Keratinocyte (primary cell): ENCODE results near the gene PRKAG1. TPM values are rescaled to one million over a fixed set of nuclear protein-coding genes. Genes with fewer than 3 reads are reported as not detected.

Experiments
- DNase-seq: peaks from one replicate; pipeline ENCODE4 v3.0.0-alpha.2; 2011; ENCODE audit warnings: low read depth, missing footprints, low spot score
- FAIRE-seq: peaks from 2 replicates; lab custom pipeline; 2011; peaks lifted over from hg19 to GRCh38; lab: Jason Lieb, UNC
- H2AFZ ChIP-seq: 2 replicates; pipeline ENCODE4 v1.6.0; 2012; ENCODE audit warnings: low read length, control low read depth, inconsistent platforms; ENCODE audit not compliant: control insufficient read depth
- H3K27ac ChIP-seq: 2 replicates; pipeline ENCODE4 v1.5.1; 2011; ENCODE audit warnings: low read length; ENCODE audit not compliant: control insufficient read depth, insufficient read depth
- H3K27me3 ChIP-seq: 3 replicates; pipeline ENCODE4 v1.6.0; 2011; ENCODE audit warnings: low read length; ENCODE audit not compliant: control insufficient read depth, insufficient read depth; ENCODE audit errors: extremely low read depth
- H3K36me3 ChIP-seq, 2 experiments: 2 replicates in 1 of 2; 3 replicates in 1 of 2; pipeline ENCODE4 v1.5.1; 2011; ENCODE audit warnings: low read length in 2 of 2, mild to moderate bottlenecking in 1 of 2; ENCODE audit not compliant: control insufficient read depth in 2 of 2, insufficient read depth in 2 of 2; ENCODE audit errors: extremely low read depth in 1 of 2
- H3K4me1 ChIP-seq: 3 replicates; pipeline ENCODE4 v1.5.1; 2011; ENCODE audit warnings: low read length; ENCODE audit not compliant: control insufficient read depth, insufficient read depth; ENCODE audit errors: extremely low read depth
- H3K4me2 ChIP-seq: 3 replicates; pipeline ENCODE4 v1.6.0; 2011; ENCODE audit warnings: low read depth, low read length; ENCODE audit not compliant: control insufficient read depth, insufficient read depth; ENCODE audit errors: extremely low read depth
- H3K4me3 ChIP-seq, 3 experiments: fragments of 200-600 bp in 1 of 3; sonication (generic) in 1 of 3; 2 replicates in 2 of 3; 3 replicates in 1 of 3; pipeline ENCODE4 v1.5.1; 2011 to 2016; ENCODE audit warnings: low read length in 3 of 3, mild to moderate bottlenecking in 3 of 3, control low read depth in 2 of 3, inconsistent platforms in 1 of 3, low read depth in 1 of 3, mixed read lengths in 1 of 3, mixed run types in 1 of 3, moderate library complexity in 1 of 3; ENCODE audit not compliant: control insufficient read depth in 2 of 3, insufficient read depth in 2 of 3; ENCODE audit errors: extremely low read depth in 1 of 3
- H3K79me2 ChIP-seq: 2 replicates; pipeline ENCODE4 v1.6.0; 2012; ENCODE audit warnings: low read length; ENCODE audit not compliant: control insufficient read depth, insufficient read depth
- H3K9ac ChIP-seq: 3 replicates; pipeline ENCODE4 v1.6.0; 2011; ENCODE audit warnings: low read length; ENCODE audit not compliant: control insufficient read depth, insufficient read depth; ENCODE audit errors: extremely low read depth
- H3K9me1 ChIP-seq: 3 replicates; pipeline ENCODE4 v1.6.0; 2011; ENCODE audit warnings: low read length; ENCODE audit not compliant: control insufficient read depth, insufficient read depth; ENCODE audit errors: extremely low read depth
- H3K9me3 ChIP-seq: 2 replicates; pipeline ENCODE4 v1.5.1; 2012; ENCODE audit warnings: low read depth, low read length; ENCODE audit not compliant: control insufficient read depth
- H4K20me1 ChIP-seq: 3 replicates; pipeline ENCODE4 v1.6.0; 2011; ENCODE audit warnings: low read length; ENCODE audit not compliant: control insufficient read depth, insufficient read depth; ENCODE audit errors: extremely low read depth
- EZH2 ChIP-seq: IDR thresholded peaks from one replicate; pipeline ENCODE4 v1.6.1; 2012; ENCODE audit warnings: inconsistent platforms, mild to moderate bottlenecking, low read length, moderate library complexity
- dilution Hi-C: fragments of 300-500 bp; cut with MboI; formaldehyde crosslinking; loops from one replicate; pipeline ENCODE4 v1.7.0; 2020; ENCODE audit warnings: low sequenced_read_pairs; ENCODE audit not compliant: extremely low pct_ligation_motif_present
- polyA plus RNA-seq, 5 experiments: library from polyadenylated mRNA; depleted of rRNA in 3 of 5; stranded (reverse) in 3 of 5; stranded (forward) in 1 of 5; unstranded in 1 of 5; fragments of >200 nt; gene quantifications; 1 replicate in 1 of 5; 2 replicates in 3 of 5; 3 replicates in 1 of 5; pipeline versions ENCODE4 v1.2.1 to v1.2.3, GENCODE V29; 2011 to 2012; ENCODE audit warnings: missing spikeins in 2 of 5, low read depth in 1 of 5, low replicate concordance in 1 of 5
- TF ChIP-seq, protein P1 (sequence below), 3 experiments: IDR thresholded peaks in 1 of 3; conservative IDR thresholded peaks in 1 of 3; optimal IDR thresholded peaks in 1 of 3; 2 replicates in 2 of 3; 3 replicates in 1 of 3; pipeline versions ENCODE3 to v1.5.1; 2011; ENCODE audit warnings: low read length in 3 of 3, mild to moderate bottlenecking in 3 of 3, moderate library complexity in 2 of 3, control low read depth in 1 of 3, inconsistent platforms in 1 of 3; ENCODE audit not compliant: insufficient read depth in 2 of 3; ENCODE audit errors: extremely low read depth in 1 of 3

The PRKAG1 gene
- polyA plus RNA-seq, 1 donor (not counting 4 experiments of a cell fraction or from before 2014, with no cell fraction given): 125 TPM

DNA sequence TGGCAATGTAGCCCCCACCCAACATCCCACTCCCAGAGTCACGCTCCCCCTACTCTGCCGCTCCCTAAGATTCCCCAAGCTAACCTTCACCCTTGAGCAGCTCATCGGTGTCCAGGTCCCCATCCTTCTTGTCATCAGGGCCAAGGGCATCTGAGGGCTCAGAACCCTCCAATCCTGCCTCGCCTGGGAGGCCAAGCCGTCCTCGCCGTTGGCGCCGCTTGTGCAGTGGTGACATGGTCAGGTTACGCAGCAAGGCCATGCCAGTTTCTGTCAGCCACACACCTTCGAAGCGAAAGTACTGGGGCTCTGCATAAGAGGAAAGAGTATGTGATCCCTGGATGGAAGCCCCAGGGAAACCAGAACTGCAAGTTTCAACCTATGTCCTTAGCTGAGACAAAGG lies 26.1 kb upstream of the PRKAG1 start:
- dilution Hi-C loops: no loop called here
- Histone ChIP-seq H3K27me3 (no peaks in the 10 kb centered on the region), H3K9ac (no peak overlapping the region), H3K27ac (no peak overlapping the region), H3K79me2 (peaks cover 5% of the 10 kb centered on the region), H3K4me2 (no peak overlapping the region), H3K4me3 (no peak overlapping the region), H4K20me1 (peaks cover 3% of the 10 kb centered on the region), H2AFZ (no peak overlapping the region), H3K9me3 (no peaks in the 10 kb centered on the region), H3K36me3 (peaks cover 62 to 70% of the 10 kb centered on the region in 2 experiments), H3K4me1 (peaks cover 3% of the 10 kb centered on the region), H3K9me1 (peaks cover 2% of the 10 kb centered on the region)
- no peak for DNase-seq
- no peak for FAIRE-seq
- TF ChIP-seq EZH2: no peak
- TF ChIP-seq, protein P1, sequence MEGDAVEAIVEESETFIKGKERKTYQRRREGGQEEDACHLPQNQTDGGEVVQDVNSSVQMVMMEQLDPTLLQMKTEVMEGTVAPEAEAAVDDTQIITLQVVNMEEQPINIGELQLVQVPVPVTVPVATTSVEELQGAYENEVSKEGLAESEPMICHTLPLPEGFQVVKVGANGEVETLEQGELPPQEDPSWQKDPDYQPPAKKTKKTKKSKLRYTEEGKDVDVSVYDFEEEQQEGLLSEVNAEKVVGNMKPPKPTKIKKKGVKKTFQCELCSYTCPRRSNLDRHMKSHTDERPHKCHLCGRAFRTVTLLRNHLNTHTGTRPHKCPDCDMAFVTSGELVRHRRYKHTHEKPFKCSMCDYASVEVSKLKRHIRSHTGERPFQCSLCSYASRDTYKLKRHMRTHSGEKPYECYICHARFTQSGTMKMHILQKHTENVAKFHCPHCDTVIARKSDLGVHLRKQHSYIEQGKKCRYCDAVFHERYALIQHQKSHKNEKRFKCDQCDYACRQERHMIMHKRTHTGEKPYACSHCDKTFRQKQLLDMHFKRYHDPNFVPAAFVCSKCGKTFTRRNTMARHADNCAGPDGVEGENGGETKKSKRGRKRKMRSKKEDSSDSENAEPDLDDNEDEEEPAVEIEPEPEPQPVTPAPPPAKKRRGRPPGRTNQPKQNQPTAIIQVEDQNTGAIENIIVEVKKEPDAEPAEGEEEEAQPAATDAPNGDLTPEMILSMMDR (optimal IDR thresholded peaks at IDR 0.05 in 1 of 3, IDR thresholded peaks at IDR 0.05 in 1 of 3, conservative IDR thresholded peaks at IDR 0.05 in 1 of 3; ENCODE audit: extremely low read depth in 1 of 3, insufficient read depth in 2 of 3, low read length in 3 of 3): no peak

DNA sequence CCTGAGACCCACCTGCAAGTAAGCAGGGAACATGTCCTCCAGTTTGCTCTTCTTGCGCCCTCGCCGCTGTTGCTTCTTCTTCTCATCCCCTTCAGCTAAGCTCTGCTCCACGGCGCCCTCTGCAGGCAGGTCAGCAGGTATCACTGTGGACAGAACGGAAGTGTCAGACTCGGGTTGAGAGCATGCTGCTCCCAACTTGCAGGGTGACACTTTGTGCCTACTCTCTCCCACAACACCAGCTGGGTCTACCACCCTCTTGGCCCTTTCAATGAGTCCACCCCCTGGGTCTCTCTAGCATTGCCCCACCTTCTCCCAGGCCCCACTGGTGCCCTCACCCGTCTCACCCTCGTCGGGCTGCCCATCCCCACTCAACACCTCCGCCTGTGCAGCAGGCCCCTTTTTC lies 25.3 kb upstream of the PRKAG1 start:
- Histone ChIP-seq H4K20me1 (peaks cover 3% of the 10 kb centered on the region), H3K27ac (no peak overlapping the region), H3K27me3 (no peaks in the 10 kb centered on the region), H3K36me3 (peaks cover 63 to 70% of the 10 kb centered on the region in 2 experiments), H3K4me2 (no peak overlapping the region), H3K4me1 (no peaks in the 10 kb centered on the region), H2AFZ (no peak overlapping the region), H3K4me3 (no peak overlapping the region), H3K9me1 (peaks cover 1% of the 10 kb centered on the region), H3K9me3 (no peaks in the 10 kb centered on the region), H3K79me2 (peaks cover 4% of the 10 kb centered on the region), H3K9ac (no peak overlapping the region)
- dilution Hi-C loops: no loop called here
- TF ChIP-seq, protein P1 (optimal IDR thresholded peaks at IDR 0.05 in 1 of 3, IDR thresholded peaks at IDR 0.05 in 1 of 3, conservative IDR thresholded peaks at IDR 0.05 in 1 of 3; ENCODE audit: extremely low read depth in 1 of 3, insufficient read depth in 2 of 3, low read length in 3 of 3): peak; percentile 72 to 81 (median 73)
- TF ChIP-seq EZH2: no peak
- FAIRE-seq (no peak), DNase-seq (no peak)
